ENCODE results near the gene CBX1. TPM values are rescaled to one million over a fixed set of nuclear protein-coding genes. Genes with fewer than 3 reads are reported as not detected.

CBX1 gene
- total and polyA plus RNA-seq, 2 of the 13 experiments (the other 11 are each of a cell fraction or from before 2014, with no cell fraction given), result 17.8 to 108 TPM

GRCh38 chr17:48025040-48025903 lies 76.0 kb downstream of the CBX1 start (continued):
- no peak for TF ChIP-seq REST (IDR thresholded peaks at IDR 0.05; ENCODE audit: borderline replicate concordance in 1 of 2, low read depth in 1 of 2, low read length in 2 of 2)
- TF ChIP-seq CEBPZ (IDR thresholded peaks at IDR 0.05; ENCODE audit: low read length), result no peak
- TF ChIP-seq LCORL (IDR thresholded peaks at IDR 0.05), result no peak
- peak; percentile 90 for TF ChIP-seq LCORL (CRISPR knock-in tag; IDR thresholded peaks at IDR 0.05)
- TF ChIP-seq ZXDC (CRISPR knock-in tag; IDR thresholded peaks at IDR 0.05), result no peak
- no peak for TF ChIP-seq IRX3 (CRISPR knock-in tag; IDR thresholded peaks at IDR 0.05; ENCODE audit: borderline replicate concordance, low read depth)
- TF ChIP-seq ZNF337 (CRISPR knock-in tag; IDR thresholded peaks at IDR 0.05; ENCODE audit: borderline replicate concordance, low read depth), result no peak
- no peak; the same call in 1 of the 2 replicates for TF ChIP-seq ZNF839 (CRISPR knock-in tag; IDR thresholded peaks at IDR 0.05; ENCODE audit: borderline replicate concordance)
- TF ChIP-seq KMT2B (CRISPR knock-in tag; IDR thresholded peaks at IDR 0.05), result peak; percentile 17; the same call in 1 of the 2 replicates
- TF ChIP-seq ZSCAN5A (CRISPR knock-in tag; IDR thresholded peaks at IDR 0.05; ENCODE audit: borderline replicate concordance), result no peak
- TF ChIP-seq TOPORS (CRISPR knock-in tag; IDR thresholded peaks at IDR 0.05), result no peak
- 0 out of 2 replicates have a peak, but pooled peaks have one; percentile 4 for TF ChIP-seq RCOR2 (CRISPR knock-in tag; IDR thresholded peaks at IDR 0.05)
- no peak for TF ChIP-seq ZNF512 (CRISPR knock-in tag; IDR thresholded peaks at IDR 0.05)
- no peak for TF ChIP-seq RXRB (CRISPR knock-in tag; IDR thresholded peaks at IDR 0.05; ENCODE audit: borderline replicate concordance)
- peak; percentile 89 for TF ChIP-seq BHLHE40 (IDR thresholded peaks at IDR 0.05; ENCODE audit: low read length)
